Transverse colon (tissue), 4 donors: Measurements from ENCODE around the gene FIBCD1. TPM values are rescaled to one million over a fixed set of nuclear protein-coding genes. Genes with fewer than 3 reads are reported as not detected.

ENCODE experiments used
- DNase-seq: peaks from one replicate; pipeline ENCODE4 v3.0.0-alpha.2; 2019
- H3K27ac ChIP-seq, 4 donors: fragments of 200-600 bp; sonication (generic); 2 replicates each; pipeline ENCODE4 v1.5.1; 2016 to 2018; ENCODE audit warnings: inconsistent platforms in 4 of 4
- H3K27me3 ChIP-seq: fragments of 200-600 bp; sonication (generic); 2 replicates; pipeline ENCODE4 v1.5.1; 2017; ENCODE audit warnings: inconsistent platforms
- H3K36me3 ChIP-seq, 4 donors: fragments of 200-600 bp; sonication (generic); 2 replicates each; pipeline ENCODE4 v1.5.1; 2017 to 2019; ENCODE audit warnings: inconsistent platforms in 4 of 4
- H3K4me1 ChIP-seq, 4 donors: fragments of 200-600 bp; sonication (generic); 2 replicates each; pipeline ENCODE4 v1.5.1; 2017 to 2020; ENCODE audit warnings: inconsistent platforms in 4 of 4
- H3K4me3 ChIP-seq, 4 donors: fragments of 200-600 bp; sonication (generic); 1 replicate in 1 of 4; 2 replicates in 3 of 4; pipeline versions ENCODE4 v1.5.1 to v1.6.1; 2017 to 2019; ENCODE audit warnings: inconsistent platforms in 4 of 4
- H3K9me3 ChIP-seq, 2 donors: fragments of 200-600 bp; sonication (generic); 2 replicates each; pipeline ENCODE4 v1.5.1; 2017 to 2019; ENCODE audit warnings: inconsistent platforms in 2 of 2
- EP300 ChIP-seq: sonication (generic); formaldehyde crosslinking; IDR thresholded peaks from one replicate; pipeline ENCODE4 v1.6.1; 2017; ENCODE audit warnings: antibody characterized with exemption, low read depth
- POLR2A ChIP-seq: fragments of 450-650 bp; IDR thresholded peaks from one replicate; pipeline ENCODE4 v1.6.1; 2016; ENCODE audit warnings: antibody characterized with exemption, mild to moderate bottlenecking, moderate library complexity
- POLR2AphosphoS5 ChIP-seq, 3 donors: sonication (generic); formaldehyde crosslinking; IDR thresholded peaks; one replicate each; pipeline ENCODE4 v1.6.1; 2016; ENCODE audit warnings: antibody characterized with exemption in 3 of 3
- WGBS, 2 donors: methylation state at CpG; one replicate each; pipeline ENCODE4 v1.1.5; 2018; ENCODE audit warnings: low coverage in 1 of 2; 5-methylcytosine and 5-hydroxymethylcytosine counted together
- in situ Hi-C, 4 donors: fragments of 200-750 bp; cut with MboI; loops; one replicate each; pipeline versions ENCODE4 v1.15.0 to v1.15.1; 2017; ENCODE audit warnings: low sequenced_read_pairs in 3 of 4, low pct_ligation_motif_present in 1 of 4, low pct_unique_long_range_greater_than_20kb in 1 of 4
- intact Hi-C: fragments of 100-400 bp; cut with DNase I; formaldehyde crosslinking; loops from one replicate; pipeline ENCODE4 v1.15.1; 2023; ENCODE audit warnings: low total_unique reads
- total RNA-seq, 4 donors: library from RNA; depleted of rRNA; stranded (reverse); fragments of >200 nt; gene quantifications; one replicate each; pipeline ENCODE4 v1.1.0, GENCODE V29; 2016
- TF ChIP-seq, protein P1 (sequence below), 5 experiments: fragments of 200-600 bp in 3 of 5; fragments of 450-650 bp in 2 of 5; sonication (generic) in 3 of 5; IDR thresholded peaks; 1 replicate in 2 of 5; 2 replicates in 3 of 5; pipeline ENCODE4 v1.5.1; 2016 to 2017; ENCODE audit warnings: antibody characterized with exemption in 5 of 5, inconsistent platforms in 3 of 5, mild to moderate bottlenecking in 2 of 5, moderate library complexity in 1 of 5

The FIBCD1 gene
- total RNA-seq, 4 donors from 2014 or later, result 1.6 to 54.7 (median 3.3) TPM; not detected in 1

DNA sequence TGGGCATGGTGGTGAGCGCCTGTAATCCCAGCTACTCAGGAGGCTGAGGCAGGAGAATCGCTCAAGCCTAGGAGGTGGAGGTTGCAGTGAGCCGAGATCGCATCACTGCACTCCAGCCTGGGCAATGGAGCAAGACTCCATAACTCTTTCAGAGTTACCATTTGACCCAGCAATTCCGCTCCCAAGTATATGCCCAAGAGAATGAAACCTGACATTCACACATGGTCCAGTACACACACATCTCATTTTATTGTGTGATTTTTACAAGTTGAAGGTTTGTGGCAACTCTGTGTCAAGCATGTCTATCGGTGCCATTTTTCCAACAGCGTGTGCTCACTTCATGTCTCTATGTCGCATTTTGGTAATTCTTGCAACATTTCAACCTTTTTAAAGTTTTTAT lies 24.9 kb upstream of the FIBCD1 start:
- in situ Hi-C loops (no loop called here), intact Hi-C loops (no loop called here)
- WGBS, 2 donors, result 92 to 100% methylated on average over 4 to 8 of the region's 8 CpGs
- H3K27me3 ChIP-seq, result no peaks in the 10 kb centered on the region
- no peaks in the 10 kb centered on the region for H3K36me3 ChIP-seq
- TF ChIP-seq, protein P1, sequence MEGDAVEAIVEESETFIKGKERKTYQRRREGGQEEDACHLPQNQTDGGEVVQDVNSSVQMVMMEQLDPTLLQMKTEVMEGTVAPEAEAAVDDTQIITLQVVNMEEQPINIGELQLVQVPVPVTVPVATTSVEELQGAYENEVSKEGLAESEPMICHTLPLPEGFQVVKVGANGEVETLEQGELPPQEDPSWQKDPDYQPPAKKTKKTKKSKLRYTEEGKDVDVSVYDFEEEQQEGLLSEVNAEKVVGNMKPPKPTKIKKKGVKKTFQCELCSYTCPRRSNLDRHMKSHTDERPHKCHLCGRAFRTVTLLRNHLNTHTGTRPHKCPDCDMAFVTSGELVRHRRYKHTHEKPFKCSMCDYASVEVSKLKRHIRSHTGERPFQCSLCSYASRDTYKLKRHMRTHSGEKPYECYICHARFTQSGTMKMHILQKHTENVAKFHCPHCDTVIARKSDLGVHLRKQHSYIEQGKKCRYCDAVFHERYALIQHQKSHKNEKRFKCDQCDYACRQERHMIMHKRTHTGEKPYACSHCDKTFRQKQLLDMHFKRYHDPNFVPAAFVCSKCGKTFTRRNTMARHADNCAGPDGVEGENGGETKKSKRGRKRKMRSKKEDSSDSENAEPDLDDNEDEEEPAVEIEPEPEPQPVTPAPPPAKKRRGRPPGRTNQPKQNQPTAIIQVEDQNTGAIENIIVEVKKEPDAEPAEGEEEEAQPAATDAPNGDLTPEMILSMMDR (IDR thresholded peaks at IDR 0.05), result no peak
- no peak for TF ChIP-seq POLR2AphosphoS5 (IDR thresholded peaks at IDR 0.05)
- TF ChIP-seq EP300, result no peak
- TF ChIP-seq POLR2A, result no peak
- no peak overlapping the region for H3K4me3 ChIP-seq
- DNase-seq, result no peak
- no peak overlapping the region for H3K27ac ChIP-seq
- no peaks in the 10 kb centered on the region for H3K9me3 ChIP-seq
- H3K4me1 ChIP-seq, result peaks cover 0 to 7% (median 2%) of the 10 kb centered on the region in 4 donors

DNA sequence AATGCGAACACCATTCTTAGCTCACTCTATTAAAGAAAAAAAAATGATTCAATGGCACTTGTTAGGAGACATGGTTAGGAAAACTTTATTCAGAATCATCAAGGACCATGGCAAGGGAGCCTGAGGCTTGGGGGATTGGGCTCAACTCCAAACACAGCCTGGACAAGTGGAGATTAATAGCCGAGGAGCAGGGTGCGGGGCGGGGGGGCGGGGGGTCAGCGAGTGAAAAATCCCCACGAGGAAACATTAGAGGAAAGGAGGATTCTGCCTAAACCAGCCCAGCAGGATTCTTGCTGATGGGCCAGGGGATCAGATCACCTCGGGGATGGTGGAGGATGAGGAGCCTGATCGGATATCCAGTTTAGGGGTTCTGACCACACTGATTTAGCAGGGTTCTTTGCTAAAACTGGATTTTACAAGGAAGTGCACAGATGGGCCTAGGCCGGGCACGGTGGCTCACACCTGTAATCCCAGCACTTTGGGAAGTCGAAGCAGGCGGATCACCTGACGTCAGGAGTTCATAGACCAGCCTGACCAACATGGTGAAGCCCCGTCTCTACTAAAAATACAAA lies 24.4 kb upstream of the FIBCD1 start:
- 75 to 89% methylated on average over 7 to 15 of the region's 15 CpGs for WGBS, 2 donors
- no peak overlapping the region for H3K27ac ChIP-seq
- TF ChIP-seq, protein P1 (IDR thresholded peaks at IDR 0.05), result no peak
- no peak for TF ChIP-seq EP300
- TF ChIP-seq POLR2AphosphoS5 (IDR thresholded peaks at IDR 0.05), result no peak
- TF ChIP-seq POLR2A, result no peak
- DNase-seq, result no peak
- in situ Hi-C loops, result no loop called here
- H3K4me3 ChIP-seq, result no peak overlapping the region
- no peaks in the 10 kb centered on the region for H3K36me3 ChIP-seq
- H3K9me3 ChIP-seq, result no peaks in the 10 kb centered on the region
- peaks cover 0 to 7% (median 2%) of the 10 kb centered on the region in 4 donors for H3K4me1 ChIP-seq
- no peaks in the 10 kb centered on the region for H3K27me3 ChIP-seq
- intact Hi-C loops, result no loop called here

DNA sequence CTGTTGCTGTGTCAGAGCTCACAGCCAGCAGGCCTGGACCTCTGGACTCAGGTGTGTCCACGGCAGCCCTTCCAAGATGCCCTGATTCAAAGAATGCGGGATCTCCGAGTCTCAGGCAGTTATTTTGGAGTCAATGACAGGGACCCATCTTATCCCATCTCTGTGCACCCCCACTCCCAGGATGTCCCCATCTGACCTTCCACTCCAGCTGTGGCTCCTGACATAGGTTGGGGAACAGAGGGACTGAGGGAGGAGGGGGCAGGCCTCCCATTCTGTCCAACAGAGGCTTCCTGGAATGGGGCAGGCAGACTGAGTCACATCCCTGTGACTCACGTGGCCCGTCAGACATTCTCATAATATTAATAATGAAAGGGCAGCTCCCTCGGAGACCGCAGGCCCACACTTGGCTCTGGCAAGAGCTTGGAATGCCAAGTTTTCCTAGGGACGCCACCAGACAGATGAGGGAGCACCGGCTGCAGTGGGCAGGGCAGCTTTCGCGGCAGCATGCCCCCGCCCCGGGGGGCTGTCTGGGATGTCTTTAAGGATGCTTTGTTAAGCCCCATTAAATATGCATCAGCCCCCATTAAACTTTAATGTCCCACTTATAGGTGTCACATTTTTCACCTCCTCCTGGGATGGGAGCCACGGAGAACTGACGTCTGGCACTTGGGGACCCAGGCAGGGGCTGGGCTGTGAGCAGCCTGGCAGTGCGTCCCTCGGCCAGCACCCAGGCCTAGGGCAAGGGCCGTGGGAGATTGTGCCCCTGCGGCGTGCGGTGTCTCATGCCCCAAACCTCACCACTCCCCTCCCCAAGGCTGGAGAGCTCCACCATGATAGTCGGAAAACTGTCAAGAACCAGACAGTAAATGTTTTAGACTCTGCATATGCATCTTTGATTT lies 23.6 kb upstream of the FIBCD1 start:
- H3K27ac ChIP-seq, result no peak overlapping the region
- in situ Hi-C loops, result no loop called here
- H3K4me1 ChIP-seq, result peaks cover 0 to 7% (median 2%) of the 10 kb centered on the region in 4 donors
- no peaks in the 10 kb centered on the region for H3K27me3 ChIP-seq
- intact Hi-C loops, result no loop called here
- TF ChIP-seq EP300 (no peak), POLR2AphosphoS5 (IDR thresholded peaks at IDR 0.05) (peak in 1 of 3 donors; percentile 43)
- H3K36me3 ChIP-seq, result no peaks in the 10 kb centered on the region
- 66% methylated on average over 18 of the region's 22 CpGs; no CpG with 5 or more reads in 1 of the 2 donors for whole genome bisulfite sequencing, 2 donors
- no peak overlapping the region for H3K4me3 ChIP-seq
- no peak for DNase-seq
- H3K9me3 ChIP-seq, result no peaks in the 10 kb centered on the region

DNA sequence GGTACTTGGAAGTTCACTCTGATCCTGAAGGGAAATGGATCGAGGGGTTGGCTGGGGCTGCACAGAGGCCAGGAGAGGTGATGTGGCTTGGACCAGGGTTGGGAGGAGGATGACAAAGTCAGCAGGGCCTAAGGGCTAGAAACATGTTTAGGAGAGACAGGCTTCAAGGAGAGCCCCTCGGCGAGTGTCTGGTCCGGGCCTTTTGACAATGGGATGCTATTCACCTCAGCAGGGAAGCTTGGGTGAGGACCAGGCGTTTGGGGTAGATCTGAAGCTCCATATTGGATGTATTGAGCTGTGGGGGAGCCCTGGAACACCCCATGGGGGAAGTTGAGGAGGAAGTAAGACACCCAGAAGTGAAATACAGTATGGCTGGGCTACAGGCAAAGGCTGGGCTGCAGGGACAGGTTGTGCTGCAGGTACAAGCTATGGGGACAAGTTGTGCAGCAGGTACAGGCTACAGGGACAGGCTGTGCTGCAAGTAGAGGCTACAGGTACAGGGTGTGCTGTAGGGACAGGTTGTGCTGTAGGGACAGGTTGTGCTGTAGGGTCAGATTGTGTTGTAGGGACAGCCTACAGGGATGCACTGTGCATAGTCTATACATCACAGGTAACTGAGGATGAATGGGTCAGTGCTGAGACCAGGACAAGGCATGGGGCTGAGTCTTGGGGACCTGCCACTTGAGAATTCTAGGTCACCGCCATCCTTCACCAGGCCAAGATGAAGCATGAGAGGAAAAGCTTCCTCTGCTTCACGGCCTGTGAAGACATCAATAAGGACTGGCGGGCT lies 22.7 kb upstream of the FIBCD1 start:
- peaks cover 4% of the 10 kb centered on the region for H3K27me3 ChIP-seq
- H3K36me3 ChIP-seq, result no peaks in the 10 kb centered on the region
- H3K9me3 ChIP-seq, result no peaks in the 10 kb centered on the region
- intact Hi-C loops (no loop called here), in situ Hi-C loops (no loop called here)
- no peak for TF ChIP-seq POLR2A
- TF ChIP-seq EP300, result no peak
- TF ChIP-seq, protein P1 (IDR thresholded peaks at IDR 0.05), result no peak
- TF ChIP-seq POLR2AphosphoS5 (IDR thresholded peaks at IDR 0.05), result no peak
- H3K4me1 ChIP-seq, result peaks cover 0 to 7% (median 2%) of the 10 kb centered on the region in 4 donors
- H3K4me3 ChIP-seq, result no peak overlapping the region
- DNase-seq, result no peak
- H3K27ac ChIP-seq, result no peak overlapping the region
- WGBS, 2 donors, result 84% methylated on average over 8 of the region's 8 CpGs; no CpG with 5 or more reads in 1 of the 2 donors
